SK-N-DZ (cell line): ENCODE results near the gene TRIM10. TPM values are rescaled to one million over a fixed set of nuclear protein-coding genes. Genes with fewer than 3 reads are reported as not detected.

Experiments used
- DNase-seq: peaks from one replicate; pipeline ENCODE4 v3.0.0-alpha.2; 2015; ENCODE audit warnings: low spot score
- polyA plus RNA-seq, 2 experiments: library from polyadenylated mRNA; depleted of rRNA; stranded (reverse); fragments of >200 nt; gene quantifications; 2 replicates each; pipeline ENCODE4 v1.2.3, GENCODE V29; 2014

TRIM10 gene, protein sequence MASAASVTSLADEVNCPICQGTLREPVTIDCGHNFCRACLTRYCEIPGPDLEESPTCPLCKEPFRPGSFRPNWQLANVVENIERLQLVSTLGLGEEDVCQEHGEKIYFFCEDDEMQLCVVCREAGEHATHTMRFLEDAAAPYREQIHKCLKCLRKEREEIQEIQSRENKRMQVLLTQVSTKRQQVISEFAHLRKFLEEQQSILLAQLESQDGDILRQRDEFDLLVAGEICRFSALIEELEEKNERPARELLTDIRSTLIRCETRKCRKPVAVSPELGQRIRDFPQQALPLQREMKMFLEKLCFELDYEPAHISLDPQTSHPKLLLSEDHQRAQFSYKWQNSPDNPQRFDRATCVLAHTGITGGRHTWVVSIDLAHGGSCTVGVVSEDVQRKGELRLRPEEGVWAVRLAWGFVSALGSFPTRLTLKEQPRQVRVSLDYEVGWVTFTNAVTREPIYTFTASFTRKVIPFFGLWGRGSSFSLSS
- not detected in 2 replicates for polyA plus RNA-seq (2014; cell fraction: cytosol; rRNA removed)
- not detected in 2 replicates for polyA plus RNA-seq (2014; cell fraction: nucleus; rRNA removed)

DNA sequence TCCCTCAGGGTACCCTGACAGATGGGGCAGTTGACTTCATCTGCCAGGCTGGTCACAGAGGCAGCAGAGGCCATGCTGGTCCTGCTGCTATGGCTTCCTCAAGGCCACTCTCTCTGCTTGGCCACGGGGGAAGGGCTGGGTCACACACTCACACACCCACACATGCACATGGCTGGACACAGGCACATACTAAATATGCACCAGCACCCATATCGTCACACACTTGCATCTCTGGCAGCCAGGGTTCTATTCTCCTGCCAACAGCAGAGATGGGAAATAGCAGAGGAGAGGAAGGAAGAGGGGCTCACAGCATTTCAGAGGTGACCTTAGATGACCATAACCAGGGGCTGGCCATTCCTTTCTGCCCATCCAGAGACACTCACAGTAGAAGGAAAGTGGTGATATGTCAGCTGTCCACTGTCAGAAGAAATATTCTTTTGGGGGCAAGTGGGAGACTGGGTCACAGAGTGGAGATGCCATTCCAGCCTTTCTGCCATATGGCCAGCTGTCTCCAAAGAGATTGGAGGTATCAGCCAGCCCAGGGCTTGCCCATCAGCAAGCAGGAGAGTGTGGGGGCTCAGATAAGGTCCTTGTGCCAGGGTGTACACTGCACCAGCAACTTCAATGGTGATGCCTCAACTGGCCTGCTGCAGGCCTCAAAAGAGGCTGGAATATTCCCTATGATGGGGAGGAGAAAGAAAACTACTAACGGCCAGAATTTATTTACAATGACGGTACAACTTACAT lies at the start of gene TRIM10:
Gene TRIM10 (minus strand): TSS at position 427 of the 747 bp plus-strand sequence. CDS start 353 bp downstream, at position 74.
- no peak for DNase-seq

DNA sequence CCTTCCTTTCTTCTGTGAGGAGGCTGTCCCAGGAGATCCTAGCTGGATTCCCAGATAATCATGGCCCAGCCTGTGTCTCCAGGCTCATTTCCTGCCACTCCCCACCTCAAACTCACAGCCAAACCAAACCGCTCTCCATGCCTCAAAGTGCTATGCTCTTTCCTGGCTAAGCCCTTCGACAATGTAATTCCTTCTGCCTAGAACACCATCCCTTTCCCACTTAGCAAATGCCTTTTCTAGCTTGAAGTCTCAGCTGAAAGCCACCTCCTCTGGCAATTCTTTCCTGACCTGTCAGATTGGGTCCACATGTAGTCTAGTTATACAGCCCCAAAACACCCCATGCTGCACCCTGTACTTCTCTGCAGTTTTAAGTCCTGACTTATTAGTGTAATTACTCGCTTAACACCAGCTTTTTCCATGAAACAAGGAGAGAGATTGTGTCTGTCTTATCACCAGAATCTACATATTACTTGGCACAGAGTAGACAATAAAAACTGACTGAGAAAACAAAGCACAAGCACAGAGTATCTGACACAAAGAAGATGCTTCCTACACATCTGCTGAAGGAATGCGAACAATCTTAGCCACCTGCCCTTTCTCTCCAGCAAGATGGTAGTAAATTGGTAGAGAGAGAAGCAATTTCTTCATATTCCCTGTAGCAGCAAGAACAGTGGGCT lies 46.7 kb upstream of the TRIM10 start:
- no peak for DNase-seq

DNA sequence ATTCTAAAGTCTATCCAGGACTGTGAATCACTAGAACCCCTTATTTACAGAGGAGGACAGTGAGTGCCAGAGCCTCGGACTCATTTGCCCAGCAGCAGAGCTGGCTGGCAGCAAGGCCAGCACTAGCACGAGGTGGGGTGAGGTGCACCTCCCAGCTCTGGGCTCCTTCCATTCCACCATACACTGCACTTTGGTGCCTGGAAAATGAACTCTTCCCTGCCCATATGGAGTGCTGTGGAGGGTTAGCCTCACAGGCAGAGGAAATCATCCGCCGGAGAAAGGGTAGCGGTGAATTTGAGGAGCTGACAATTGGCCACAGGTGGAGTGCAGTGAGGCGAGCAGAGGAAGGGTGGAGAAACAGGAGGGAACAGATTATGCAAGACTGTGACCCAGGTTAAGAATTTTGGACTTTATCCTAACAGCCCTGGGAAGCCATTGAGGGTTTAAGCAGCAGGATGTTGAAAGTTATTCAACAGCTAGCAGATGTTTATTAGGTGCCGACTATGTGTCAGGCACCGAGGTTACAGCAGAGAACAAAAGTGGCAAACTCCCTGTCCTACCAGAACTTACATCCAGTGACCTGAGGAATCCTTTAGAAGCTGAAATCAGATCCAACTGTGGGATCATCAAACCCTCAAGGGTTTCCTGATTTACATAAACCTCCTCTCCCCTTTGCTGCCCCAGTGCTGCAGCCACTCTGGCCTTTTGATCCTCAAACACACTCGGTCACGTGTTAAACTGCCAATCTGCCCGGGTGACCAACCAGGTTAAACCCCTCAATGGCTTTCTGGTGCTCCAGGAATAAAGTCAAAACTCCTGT lies 46.0 kb upstream of the TRIM10 start:
- DNase-seq, result no peak

DNA sequence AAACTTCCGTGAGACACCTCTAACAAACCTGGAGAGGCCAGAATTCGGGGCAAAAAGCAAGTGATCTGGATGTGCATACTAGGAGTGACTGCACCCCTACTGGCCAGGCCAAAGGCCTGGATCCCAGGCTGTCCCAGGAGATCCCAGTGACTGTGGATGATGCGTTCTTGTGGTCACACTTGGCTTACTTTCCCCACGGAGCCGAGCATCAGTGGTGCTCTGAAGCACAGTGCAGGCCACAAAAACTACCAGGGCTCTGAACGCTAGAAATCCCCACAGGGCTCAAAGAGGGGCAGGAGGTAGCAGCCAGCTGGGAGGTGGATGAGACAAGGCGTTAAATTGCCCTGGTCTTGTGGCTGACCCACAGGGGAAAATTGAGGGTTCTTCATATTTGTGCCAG lies 45.1 kb upstream of the TRIM10 start:
- no peak for DNase-seq

DNA sequence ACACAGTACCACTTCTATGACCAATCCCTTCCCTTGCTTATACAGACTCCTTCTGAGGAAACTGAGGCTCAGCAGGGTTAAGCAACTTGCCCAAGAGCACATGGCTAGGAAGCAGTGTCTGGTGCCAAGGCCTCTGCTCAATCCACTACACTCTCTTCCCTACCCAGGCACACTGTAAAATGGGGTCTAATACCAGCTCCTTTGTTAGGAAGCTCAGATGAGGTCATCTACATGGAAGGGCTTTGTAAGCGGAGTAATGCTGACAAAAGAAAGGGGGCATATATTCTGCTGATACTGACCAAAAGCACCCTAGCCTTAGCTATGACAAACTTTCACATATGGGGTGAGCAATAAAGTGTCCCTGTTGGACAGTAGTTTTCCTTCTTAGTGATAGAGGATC lies 43.1 kb upstream of the TRIM10 start:
- no peak for DNase-seq

DNA sequence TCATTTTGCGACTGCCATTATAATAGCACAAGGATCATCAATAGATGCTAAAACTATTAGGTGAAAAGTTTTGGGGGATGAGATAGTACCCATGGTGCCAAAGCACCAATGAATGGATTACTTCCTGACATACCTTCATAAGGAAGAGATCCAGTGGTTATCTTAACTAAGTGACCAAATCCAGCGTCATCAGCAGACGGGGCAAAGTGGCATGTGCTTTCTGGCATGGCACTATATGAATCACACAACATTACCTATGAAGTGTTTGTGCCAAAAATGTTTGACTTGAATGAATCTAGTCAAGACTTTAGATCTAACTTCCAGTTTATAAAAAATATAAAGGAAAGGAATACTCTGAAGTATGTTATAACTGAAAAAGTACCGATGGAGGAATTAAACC lies 41.4 kb upstream of the TRIM10 start:
- no peak for DNase-seq

DNA sequence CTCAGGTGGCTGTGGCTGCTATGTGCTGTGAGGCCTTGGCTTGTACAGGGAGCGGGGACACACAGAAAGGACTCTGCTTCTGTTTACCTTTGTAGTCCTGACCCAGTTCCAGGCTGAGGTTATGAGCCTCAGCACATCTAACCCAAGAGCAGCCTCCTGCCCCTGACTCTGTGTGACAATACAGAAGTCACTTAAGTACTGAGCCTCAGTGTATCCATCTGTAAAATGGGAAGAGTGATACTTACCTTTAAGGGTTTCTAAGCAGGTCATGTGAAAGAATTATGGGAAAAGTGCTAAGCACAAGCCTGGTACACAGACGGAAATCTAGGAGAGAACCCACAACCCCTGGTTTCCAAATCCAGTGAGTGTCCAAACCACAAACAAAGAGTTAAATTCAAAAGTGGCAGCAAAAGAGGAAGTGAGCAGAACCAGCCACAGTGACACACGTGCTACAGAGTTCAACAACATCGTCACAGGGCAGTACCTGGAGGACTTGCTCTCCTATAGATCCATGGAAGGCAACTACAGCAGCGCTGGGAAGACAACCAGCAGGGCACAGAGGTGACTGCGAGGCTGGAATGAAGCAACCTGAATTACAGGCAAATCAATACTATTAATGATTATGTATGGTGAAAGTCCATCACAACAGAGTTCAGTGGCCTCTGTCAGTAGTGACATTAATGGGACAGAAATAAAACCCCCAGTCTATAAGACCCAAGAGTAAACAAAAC lies 39.7 kb upstream of the TRIM10 start:
- no peak for DNase-seq

DNA sequence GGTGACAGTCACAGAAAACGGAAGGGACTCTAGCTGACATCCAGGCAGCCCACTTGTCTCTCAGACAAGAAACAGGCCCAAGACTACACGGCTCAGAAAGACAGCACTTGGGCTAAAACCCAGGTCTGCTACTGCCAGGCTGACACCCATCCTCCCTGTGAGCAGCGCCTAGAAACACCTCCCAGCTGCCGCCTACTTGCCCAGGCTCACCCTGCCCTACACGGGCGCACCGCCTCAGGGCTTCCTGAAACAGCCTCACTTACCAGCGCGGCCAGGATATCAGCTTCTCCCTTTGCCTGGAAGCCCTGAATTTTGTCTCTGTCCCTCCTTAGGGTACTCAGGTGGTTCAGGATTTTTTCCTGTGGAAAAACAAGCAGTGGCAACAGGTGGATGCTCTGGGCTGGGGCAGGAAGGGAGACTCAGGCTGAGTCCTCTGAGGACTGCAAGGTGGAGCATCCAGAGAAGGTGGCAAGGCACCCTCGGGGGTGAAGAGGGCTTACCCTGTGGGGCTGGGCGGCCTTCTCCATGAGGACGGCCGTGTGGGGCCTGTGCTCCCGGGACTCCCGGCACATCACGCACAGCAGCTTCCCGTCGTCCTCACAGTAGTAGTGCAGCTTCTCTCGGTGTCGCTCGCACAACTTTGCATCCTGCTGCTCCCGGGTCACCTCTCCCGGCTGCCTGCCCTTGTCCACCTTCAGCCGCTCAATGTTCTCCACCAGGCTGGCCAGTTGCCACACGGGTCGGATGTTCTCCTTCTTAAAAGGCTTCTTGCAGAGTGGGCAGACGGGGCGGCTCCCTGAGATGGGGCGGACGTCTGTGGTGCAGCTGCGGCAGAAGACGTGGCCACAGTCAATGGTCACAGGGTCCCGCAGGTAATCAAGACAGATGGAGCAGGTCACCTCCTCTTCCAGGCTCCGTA lies 37.4 kb upstream of the TRIM10 start:
- DNase-seq, result no peak

DNA sequence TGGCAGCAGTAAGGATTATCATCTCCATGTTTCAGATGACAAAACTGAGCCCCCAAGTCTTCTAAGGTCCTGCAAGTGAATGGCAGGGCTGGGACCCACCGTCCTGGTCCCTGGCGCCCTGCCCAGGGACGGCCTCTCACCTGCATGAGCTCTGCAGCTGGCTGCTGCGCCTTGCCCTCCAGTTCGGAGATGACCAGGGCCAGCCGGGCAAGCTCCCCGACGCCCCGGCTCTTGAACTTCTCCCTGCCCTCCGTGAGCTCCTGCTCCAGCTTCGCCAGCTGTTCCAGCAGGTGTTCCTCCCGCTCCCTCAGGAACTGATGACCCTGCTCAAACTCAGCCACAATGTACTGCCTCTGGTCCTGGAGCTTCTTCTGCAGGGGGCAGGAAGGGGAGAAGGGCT lies 35.4 kb upstream of the TRIM10 start:
- DNase-seq, result no peak

DNA sequence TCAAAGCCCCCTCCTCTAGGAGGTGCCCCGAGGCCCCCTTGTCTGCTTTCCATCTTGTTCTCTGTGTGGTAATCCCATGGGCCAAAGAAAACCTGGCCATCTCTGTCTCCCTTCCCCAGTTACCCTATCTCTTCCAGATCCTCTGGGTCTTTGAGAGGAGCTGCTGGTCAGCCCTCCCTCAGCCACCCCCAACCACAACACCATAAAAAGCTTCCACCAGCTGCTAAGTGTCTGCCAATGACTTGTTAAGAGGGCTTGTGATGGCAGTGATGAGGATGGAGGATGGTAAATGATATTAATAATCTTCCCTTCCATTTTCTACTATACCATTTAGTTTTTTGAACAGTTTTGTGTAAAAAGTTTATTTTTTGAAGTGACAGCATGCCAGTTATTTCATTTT lies 34.9 kb upstream of the TRIM10 start:
- DNase-seq, result no peak

DNA sequence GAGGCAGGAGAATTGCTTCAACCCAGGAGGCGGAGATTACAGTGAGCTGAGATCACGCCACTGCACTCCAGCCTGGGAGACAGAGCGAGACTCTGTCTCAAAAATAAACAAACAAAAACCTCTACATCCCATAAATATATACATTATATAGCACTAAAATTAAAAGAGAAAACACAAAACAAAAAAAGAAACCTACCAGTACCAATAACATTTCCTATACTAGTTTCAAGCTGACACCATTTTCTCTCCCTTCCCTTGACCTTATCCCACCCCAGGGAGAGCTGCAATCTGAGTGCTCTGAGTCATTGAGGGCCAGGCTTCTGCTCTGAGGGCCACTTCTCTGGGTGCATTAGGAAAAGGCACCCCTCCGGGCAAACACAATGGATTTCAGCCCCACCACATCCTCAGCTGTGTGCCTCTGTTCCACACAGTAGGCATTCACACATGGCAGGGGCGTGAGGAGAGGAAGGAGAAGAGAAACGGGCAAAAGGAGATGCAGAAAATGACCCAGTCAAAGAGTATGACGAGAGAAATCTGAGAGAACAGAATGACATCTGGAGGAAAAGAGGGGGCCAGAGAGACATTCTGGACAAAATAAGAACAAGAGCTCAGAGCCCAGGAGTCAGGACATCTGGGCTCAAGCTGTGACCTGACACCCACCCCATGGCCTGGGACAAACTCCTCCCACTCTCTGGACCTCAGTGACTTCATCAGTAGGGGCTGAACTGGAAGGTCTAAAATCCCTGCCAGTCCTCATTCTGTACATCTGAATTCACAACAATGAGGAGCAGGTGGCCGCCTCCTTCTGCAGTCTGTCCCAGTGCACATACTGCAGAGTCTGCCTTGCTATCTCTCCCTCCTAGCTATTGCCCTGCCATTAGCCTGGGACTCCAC lies 34.0 kb upstream of the TRIM10 start:
- no peak for DNase-seq

DNA sequence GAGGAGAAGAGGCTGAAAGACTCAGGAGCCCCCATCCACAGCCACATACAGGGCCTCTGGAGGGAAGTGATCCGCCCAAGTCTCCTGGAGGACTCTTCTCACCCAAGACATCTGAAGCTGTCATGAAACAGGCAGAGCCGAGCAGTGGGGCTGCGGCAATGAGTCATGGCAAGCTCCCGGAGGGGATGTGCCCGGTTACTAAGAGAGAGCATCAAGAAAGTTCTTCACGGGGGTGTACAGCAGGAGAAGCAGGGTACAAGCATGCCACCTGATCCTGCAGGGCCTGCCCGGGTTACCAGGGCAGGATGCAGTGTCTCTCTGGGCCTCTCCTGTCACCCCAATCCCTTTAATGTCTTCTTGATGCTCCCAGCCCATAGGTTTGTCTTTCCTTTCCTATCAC lies 31.1 kb upstream of the TRIM10 start:
- DNase-seq, result no peak

DNA sequence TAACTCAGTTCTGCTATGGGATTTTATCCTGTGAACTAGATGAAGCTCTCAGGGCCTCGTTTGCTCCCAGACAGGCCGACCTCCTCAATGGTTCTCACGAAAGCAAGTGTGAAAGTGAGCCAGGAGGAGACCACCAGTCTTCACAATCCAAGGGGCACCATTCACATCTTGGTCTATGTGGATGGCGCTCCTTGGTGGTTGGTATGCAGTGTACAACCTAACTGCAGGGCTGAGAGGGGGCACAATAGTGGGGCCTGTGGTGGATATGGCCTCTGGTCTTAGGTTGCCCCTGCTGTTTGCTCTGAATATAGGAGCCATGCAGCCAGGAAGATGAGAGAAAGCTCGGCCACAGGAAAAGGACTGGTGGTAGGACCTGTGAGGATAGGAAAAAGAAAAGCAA lies 27.5 kb upstream of the TRIM10 start:
- DNase-seq, result no peak

DNA sequence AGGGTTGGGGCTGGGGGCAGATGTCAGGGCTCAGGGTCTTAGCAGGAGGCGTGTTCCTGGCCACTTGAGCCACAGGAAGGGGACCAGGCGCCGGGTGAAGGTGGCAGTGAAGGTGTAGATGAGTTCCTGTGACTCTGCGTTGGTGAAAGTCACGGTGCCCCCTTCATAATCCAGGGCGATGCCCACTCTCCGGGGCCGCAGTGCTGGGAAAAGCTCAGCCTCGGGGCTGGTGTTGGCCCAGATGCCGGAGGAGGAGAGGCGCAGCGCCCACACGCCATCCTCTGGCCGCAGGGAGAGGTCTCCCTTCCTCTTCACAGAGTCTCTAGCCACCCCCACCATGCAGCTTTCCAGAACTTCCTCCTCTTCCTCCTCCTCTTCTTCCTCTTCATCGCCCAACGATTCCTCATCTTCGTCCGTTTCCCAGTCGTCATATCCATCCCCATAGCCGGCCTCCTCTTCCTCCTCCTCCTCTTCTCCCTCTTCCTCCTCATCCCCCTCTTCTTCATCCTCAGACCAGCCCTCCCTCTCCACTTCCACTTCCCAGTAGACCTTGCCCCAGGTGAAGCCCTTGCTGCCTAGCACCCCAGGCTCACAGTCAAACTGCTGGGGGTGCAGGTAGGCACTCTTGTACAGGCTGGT lies 25.0 kb upstream of the TRIM10 start:
- DNase-seq, result no peak

DNA sequence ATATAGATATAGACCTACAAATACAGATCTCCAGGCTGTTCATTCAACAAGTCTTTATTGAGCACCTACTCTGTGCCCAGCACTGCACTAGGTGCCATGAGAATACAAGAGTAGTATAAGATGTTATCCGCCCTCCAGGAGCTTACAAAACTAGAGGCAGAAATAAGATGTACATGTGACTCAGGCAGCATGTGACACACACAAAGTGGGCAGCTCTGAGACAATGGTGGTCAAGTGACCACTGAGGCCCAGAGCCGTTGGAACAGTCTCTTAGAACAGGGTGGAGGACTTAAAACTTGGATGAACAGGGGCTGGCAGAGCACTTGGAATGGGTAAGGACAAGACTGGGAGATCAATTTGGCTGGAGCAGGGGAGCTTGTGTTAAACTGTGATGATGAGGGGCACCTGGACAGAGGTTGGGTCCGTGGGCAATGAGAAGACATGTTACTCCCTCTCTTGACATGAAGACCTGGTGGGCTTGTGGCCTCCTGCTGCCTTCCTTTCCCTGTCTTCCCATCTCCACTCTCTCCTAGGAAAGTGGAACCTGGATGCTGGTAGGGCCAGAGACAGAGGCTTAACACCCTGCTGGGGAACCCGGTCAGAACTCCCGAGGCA lies 23.5 kb upstream of the TRIM10 start:
- DNase-seq, result no peak

DNA sequence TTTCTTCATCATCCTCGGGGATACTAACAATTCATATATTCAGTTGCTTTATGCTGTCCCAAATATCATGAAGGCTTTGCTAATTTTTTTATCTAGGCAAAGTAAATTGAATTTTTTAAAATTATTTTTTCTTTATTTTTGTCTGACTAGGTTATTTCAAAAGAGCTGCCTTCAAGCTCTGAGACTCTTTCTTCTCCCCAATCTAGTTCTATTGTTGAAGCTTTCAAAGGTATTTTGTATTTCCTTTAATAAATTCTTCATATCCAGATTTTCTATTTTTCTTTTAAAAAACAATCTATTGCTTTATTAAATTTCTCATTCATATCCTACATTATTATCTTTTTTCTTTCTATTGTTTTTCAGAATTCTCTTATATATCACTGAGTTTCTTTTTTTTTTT lies 19.1 kb upstream of the TRIM10 start:
- DNase-seq, result no peak

DNA sequence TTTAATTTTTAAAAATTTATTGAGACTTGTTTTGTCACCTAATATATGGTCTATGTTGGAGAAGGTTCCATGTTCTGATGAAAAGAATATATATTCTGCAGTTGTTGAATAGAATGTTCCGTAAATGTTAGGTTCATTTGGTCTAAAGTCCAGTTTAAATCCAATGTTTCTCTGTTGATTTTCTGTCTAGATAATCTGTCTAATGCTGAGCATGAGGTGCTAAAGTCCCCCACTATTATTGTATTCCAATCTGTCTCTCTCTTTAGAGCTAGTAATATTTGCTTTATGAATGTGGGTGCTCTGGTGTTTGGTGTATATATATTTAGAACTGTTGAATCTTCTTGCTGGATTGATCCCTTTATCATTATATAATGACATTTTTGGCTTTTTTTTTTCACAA lies 17.8 kb upstream of the TRIM10 start:
- no peak for DNase-seq

DNA sequence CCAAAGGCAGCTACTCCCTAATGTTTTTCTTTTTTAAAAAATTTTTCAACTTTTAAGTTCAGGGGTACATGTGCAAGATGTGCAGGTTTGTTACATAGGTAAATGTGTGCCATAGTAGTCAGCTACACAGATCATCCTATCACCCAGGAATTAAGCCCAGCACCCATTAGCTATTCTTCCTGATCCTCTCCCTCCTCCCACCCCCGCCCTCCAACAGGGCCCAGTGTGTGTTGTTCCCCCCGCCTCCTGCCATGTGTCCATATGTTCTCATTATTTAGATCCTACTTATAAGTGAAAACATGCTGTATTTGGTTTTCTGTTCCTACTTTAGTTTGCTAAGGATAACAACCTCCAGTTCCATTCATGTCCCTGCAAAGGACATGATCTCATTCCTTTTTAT lies 14.8 kb upstream of the TRIM10 start:
- no peak for DNase-seq
